Measurements from ENCODE around the gene SORBS1.

Gene SORBS1

GRCh38 chr10:95537542-95537927 lies 23.6 kb downstream of the SORBS1 start:
- no peaks in the 10 kb centered on the region for H3K9me3 ChIP-seq (ENCODE audit: control insufficient read depth, insufficient read depth, low read depth, low read length)
- TF ChIP-seq ZNF843 (tag by site-specific recombination; IDR thresholded peaks at IDR 0.05) (no peak), ZNF660 (tag by site-specific recombination; IDR thresholded peaks at IDR 0.05) (no peak), INSM2 (tag by site-specific recombination; IDR thresholded peaks at IDR 0.05) (no peak), ZNF274 (IDR thresholded peaks at IDR 0.05; ENCODE audit: low read length) (no peak), ZNF274 (tag by site-specific recombination; IDR thresholded peaks at IDR 0.05; ENCODE audit: borderline replicate concordance) (no peak), ZNF175 (tag by site-specific recombination; IDR thresholded peaks at IDR 0.05) (no peak), ZNF350 (tag by site-specific recombination; IDR thresholded peaks at IDR 0.05) (no peak), ZNF707 (tag by site-specific recombination; IDR thresholded peaks at IDR 0.05) (no peak), ZBTB8A (tag by site-specific recombination; IDR thresholded peaks at IDR 0.05) (no peak), SETDB1 (IDR thresholded peaks at IDR 0.05; ENCODE audit: insufficient read length, low read length) (no peak), ZNF501 (tag by site-specific recombination; IDR thresholded peaks at IDR 0.05) (no peak), ZNF214 (tag by site-specific recombination; IDR thresholded peaks at IDR 0.05; ENCODE audit: borderline replicate concordance) (no peak)
- TF ChIP-seq, protein P1, sequence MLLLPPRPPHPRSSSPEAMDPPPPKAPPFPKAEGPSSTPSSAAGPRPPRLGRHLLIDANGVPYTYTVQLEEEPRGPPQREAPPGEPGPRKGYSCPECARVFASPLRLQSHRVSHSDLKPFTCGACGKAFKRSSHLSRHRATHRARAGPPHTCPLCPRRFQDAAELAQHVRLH (tag by site-specific recombination; IDR thresholded peaks at IDR 0.05) = no peak
- TF ChIP-seq, protein P2, sequence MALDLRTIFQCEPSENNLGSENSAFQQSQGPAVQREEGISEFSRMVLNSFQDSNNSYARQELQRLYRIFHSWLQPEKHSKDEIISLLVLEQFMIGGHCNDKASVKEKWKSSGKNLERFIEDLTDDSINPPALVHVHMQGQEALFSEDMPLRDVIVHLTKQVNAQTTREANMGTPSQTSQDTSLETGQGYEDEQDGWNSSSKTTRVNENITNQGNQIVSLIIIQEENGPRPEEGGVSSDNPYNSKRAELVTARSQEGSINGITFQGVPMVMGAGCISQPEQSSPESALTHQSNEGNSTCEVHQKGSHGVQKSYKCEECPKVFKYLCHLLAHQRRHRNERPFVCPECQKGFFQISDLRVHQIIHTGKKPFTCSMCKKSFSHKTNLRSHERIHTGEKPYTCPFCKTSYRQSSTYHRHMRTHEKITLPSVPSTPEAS (tag by site-specific recombination; IDR thresholded peaks at IDR 0.05) = no peak
- ChIA-PET CTCF (no interaction called here), POLR2A (no interaction called here)
- H3K4me3 ChIP-seq (ENCODE audit: low read depth, low read length) = no peak overlapping the region
- peaks cover 4% of the 10 kb centered on the region for H3K4me1 ChIP-seq (ENCODE audit: control insufficient read depth, insufficient read depth, low read length)
- H3K36me3 ChIP-seq (ENCODE audit: control insufficient read depth in 2 of 2, insufficient read depth in 1 of 2, low read length in 2 of 2) = no peaks in the 10 kb centered on the region
- H3K27ac ChIP-seq (ENCODE audit: extremely low read depth, low read depth, low read length) = no peak overlapping the region

DNA sequence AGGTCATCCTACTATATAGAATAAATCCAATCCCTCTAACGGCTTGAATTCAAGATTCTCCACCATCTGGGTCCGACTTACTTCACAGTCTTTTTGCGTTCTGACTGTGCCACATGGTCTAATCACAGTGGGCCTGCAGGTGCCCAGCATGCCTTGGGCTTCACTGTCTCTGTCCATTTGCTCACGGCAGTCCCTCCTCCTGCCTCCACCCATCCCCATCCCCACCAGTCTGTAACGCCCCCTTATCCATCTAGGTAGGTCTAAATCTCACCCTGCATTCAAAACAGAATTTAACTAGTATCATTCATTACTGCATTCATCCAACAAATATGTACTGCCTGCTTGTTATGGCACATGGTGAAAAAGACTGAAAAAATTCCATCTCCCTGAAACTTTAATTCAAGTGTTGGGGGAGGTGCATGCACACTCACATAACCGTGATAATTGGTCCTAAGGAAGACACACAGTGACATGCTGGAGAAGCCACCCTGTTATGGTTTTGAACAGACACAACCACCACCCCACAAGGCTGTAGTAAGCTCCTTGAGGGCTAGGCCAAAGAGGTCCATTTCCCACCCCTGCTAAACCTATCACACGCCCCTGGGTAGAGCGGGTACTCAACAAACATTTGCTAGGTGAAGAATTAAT lies 24.2 kb downstream of the SORBS1 start:
- POLR2A ChIA-PET = no interaction called here
- TF ChIP-seq ZNF324 (tag by site-specific recombination; IDR thresholded peaks at IDR 0.05) = no peak
- no peak for TF ChIP-seq ZNF488 (tag by site-specific recombination; IDR thresholded peaks at IDR 0.05)
- peaks cover under 1% of the 10 kb centered on the region for H3K4me1 ChIP-seq (ENCODE audit: control insufficient read depth, insufficient read depth, low read length)
- H3K9me3 ChIP-seq (ENCODE audit: control insufficient read depth, insufficient read depth, low read depth, low read length) = no peaks in the 10 kb centered on the region
- no peak overlapping the region for H3K27ac ChIP-seq (ENCODE audit: extremely low read depth, low read depth, low read length)
- H3K4me3 ChIP-seq (ENCODE audit: low read depth, low read length) = no peak overlapping the region
- CTCF ChIA-PET = no interaction called here
- no peaks in the 10 kb centered on the region for H3K36me3 ChIP-seq (ENCODE audit: control insufficient read depth in 2 of 2, insufficient read depth in 1 of 2, low read length in 2 of 2)

DNA sequence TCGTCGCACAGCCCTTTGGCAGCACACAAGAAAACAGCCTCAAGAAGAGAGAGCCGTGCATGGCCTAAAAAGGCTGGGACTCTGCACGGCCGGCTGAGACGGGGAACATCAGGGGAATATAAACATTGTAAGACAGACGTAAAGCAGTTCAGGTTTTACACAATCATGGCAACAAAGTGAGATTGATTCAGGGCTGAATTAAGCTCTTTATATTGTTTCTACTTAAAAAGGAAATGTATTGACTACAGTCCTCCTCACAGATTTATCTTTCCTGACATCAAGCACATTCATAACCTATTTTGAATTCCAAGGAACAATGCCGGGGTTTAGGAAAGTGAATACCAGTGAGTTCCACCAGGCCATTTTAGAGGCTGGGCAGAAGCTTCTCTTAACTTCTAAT lies 25.2 kb downstream of the SORBS1 start:
- no peak for TF ChIP-seq PRDM10 (tag by site-specific recombination; IDR thresholded peaks at IDR 0.05)
- no peak overlapping the region for H3K27ac ChIP-seq (ENCODE audit: extremely low read depth, low read depth, low read length)
- CTCF ChIA-PET = no interaction called here
- no peaks in the 10 kb centered on the region for H3K36me3 ChIP-seq (ENCODE audit: control insufficient read depth in 2 of 2, insufficient read depth in 1 of 2, low read length in 2 of 2)
- POLR2A ChIA-PET = no interaction called here
- H3K9me3 ChIP-seq (ENCODE audit: control insufficient read depth, insufficient read depth, low read depth, low read length) = no peaks in the 10 kb centered on the region
- no peak overlapping the region for H3K4me3 ChIP-seq (ENCODE audit: low read depth, low read length)
- no peaks in the 10 kb centered on the region for H3K4me1 ChIP-seq (ENCODE audit: control insufficient read depth, insufficient read depth, low read length)

All from HEK293 (cell line).